Gastrocnemius medialis (tissue), 4 donors: ENCODE measurements around the gene EMC10.

ENCODE experiments used
- POLR2A ChIP-seq, 2 donors: fragments of 450-650 bp; IDR thresholded peaks; one replicate each; pipeline ENCODE4 v1.6.1; 2017; ENCODE audit warnings: antibody characterized with exemption in 2 of 2, mild to moderate bottlenecking in 2 of 2, moderate library complexity in 2 of 2
- TF ChIP-seq, protein P1 (sequence below), 5 experiments: fragments of 450-650 bp in 3 of 5; fragments of 200-600 bp in 2 of 5; sonication (generic) in 2 of 5; IDR thresholded peaks in 4 of 5; conservative IDR thresholded peaks in 1 of 5; 1 replicate in 4 of 5; 2 replicates in 1 of 5; pipeline ENCODE4 v1.5.1; 2016 to 2019; ENCODE audit warnings: antibody characterized with exemption in 5 of 5, mild to moderate bottlenecking in 3 of 5, moderate library complexity in 3 of 5

DNA sequence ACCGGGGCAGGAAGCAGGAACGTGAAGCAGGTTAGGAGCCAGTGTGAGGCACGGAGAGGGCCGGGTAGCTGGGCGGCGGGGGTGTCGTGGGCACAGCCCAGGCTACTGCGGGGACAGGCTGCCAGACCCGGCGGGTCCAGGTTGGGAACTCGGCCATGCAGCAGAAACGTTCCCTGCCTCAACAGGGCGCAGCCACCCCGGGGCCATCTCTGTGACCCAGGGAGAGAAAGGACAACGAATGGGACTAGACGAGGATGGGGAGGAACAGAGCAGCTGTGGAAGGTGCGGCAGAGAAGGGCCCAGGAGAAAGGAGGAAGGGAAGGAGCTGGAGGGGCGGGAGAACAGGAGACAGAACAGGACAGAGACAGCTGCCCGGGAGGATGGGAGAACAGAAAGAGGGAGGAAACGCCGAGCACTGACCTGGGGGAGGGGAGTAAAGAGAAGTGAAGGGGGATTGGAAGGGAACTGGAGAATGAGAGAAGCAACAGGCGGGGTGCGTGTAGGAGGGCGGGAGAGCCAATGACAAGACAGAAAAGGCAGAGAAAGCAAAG is 13.2 kb downstream of the EMC10 start:
- TF ChIP-seq, protein P1, sequence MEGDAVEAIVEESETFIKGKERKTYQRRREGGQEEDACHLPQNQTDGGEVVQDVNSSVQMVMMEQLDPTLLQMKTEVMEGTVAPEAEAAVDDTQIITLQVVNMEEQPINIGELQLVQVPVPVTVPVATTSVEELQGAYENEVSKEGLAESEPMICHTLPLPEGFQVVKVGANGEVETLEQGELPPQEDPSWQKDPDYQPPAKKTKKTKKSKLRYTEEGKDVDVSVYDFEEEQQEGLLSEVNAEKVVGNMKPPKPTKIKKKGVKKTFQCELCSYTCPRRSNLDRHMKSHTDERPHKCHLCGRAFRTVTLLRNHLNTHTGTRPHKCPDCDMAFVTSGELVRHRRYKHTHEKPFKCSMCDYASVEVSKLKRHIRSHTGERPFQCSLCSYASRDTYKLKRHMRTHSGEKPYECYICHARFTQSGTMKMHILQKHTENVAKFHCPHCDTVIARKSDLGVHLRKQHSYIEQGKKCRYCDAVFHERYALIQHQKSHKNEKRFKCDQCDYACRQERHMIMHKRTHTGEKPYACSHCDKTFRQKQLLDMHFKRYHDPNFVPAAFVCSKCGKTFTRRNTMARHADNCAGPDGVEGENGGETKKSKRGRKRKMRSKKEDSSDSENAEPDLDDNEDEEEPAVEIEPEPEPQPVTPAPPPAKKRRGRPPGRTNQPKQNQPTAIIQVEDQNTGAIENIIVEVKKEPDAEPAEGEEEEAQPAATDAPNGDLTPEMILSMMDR (IDR thresholded peaks at IDR 0.05 in 4 of 5, conservative IDR thresholded peaks at IDR 0.05 in 1 of 5), result no peak
- TF ChIP-seq POLR2A (IDR thresholded peaks at IDR 0.05), result no peak
